HepG2 (cell line): ENCODE measurements around the gene POLR3E. TPM values are rescaled to one million over a fixed set of nuclear protein-coding genes. Genes with fewer than 3 reads are reported as not detected.

Experiments used
- ATF1 ChIP-seq: IDR thresholded peaks from 2 replicates; pipeline ENCODE4 v1.6.1; 2016; ENCODE audit warnings: mild to moderate bottlenecking, control low read depth
- BORCS8-MEF2B ChIP-seq: sonication (generic); formaldehyde crosslinking; IDR thresholded peaks from 2 replicates; pipeline ENCODE4 v1.8.0; 2022; ENCODE audit warnings: mild to moderate bottlenecking, missing genetic modification reagents
- CERS6 ChIP-seq: sonication (generic); formaldehyde crosslinking; IDR thresholded peaks from 2 replicates; pipeline ENCODE4 v1.5.0; 2020; ENCODE audit warnings: missing genetic modification reagents
- CTCF ChIP-seq: sonication (generic); formaldehyde crosslinking; IDR thresholded peaks from 2 replicates; pipeline ENCODE4 v1.5.0; 2020; ENCODE audit warnings: mild to moderate bottlenecking, missing genetic modification reagents, moderate library complexity
- ELF3 ChIP-seq: IDR thresholded peaks from 2 replicates; pipeline ENCODE4 v1.6.1; 2016; ENCODE audit warnings: missing genetic modification reagents, missing compliant biosample characterization
- ELK4 ChIP-seq: sonication (generic); formaldehyde crosslinking; IDR thresholded peaks from 2 replicates; pipeline ENCODE4 v1.9.0; 2021; ENCODE audit warnings: missing genetic modification reagents, borderline replicate concordance
- FOXM1 ChIP-seq: sonication (generic); formaldehyde crosslinking; IDR thresholded peaks from 2 replicates; pipeline ENCODE4 v1.5.0; 2020; ENCODE audit warnings: missing genetic modification reagents
- ISL2 ChIP-seq: sonication (generic); formaldehyde crosslinking; IDR thresholded peaks from 2 replicates; pipeline ENCODE4 v1.5.0; 2020; ENCODE audit warnings: missing genetic modification reagents
- KDM4B ChIP-seq: sonication (generic); formaldehyde crosslinking; IDR thresholded peaks from 2 replicates; pipeline ENCODE4 v1.4.0; 2020; ENCODE audit warnings: missing genetic modification reagents
- KMT2A ChIP-seq: sonication (generic); formaldehyde crosslinking; IDR thresholded peaks from 2 replicates; pipeline ENCODE4 v1.4.0; 2020; ENCODE audit warnings: missing genetic modification reagents
- NFKB2 ChIP-seq: sonication (generic); formaldehyde crosslinking; IDR thresholded peaks from 2 replicates; pipeline ENCODE4 v1.4.0; 2020; ENCODE audit warnings: missing genetic modification reagents, borderline replicate concordance
- PHF21A ChIP-seq: sonication (generic); formaldehyde crosslinking; IDR thresholded peaks from 2 replicates; pipeline ENCODE4 v1.5.0; 2020; ENCODE audit warnings: mild to moderate bottlenecking, missing genetic modification reagents
- SAP130 ChIP-seq: IDR thresholded peaks from 2 replicates; pipeline ENCODE4 v1.6.1; 2016; ENCODE audit warnings: low read depth
- SP2 ChIP-seq: sonication (generic); formaldehyde crosslinking; IDR thresholded peaks from 2 replicates; pipeline ENCODE4 v1.5.1; 2020; ENCODE audit warnings: mild to moderate bottlenecking, missing genetic modification reagents
- YEATS4 ChIP-seq: sonication (generic); formaldehyde crosslinking; IDR thresholded peaks from 2 replicates; pipeline ENCODE4 v1.4.0; 2020; ENCODE audit warnings: missing genetic modification reagents, borderline replicate concordance
- ZNF234 ChIP-seq: sonication (generic); formaldehyde crosslinking; conservative IDR thresholded peaks from 2 replicates; pipeline ENCODE4 v1.5.1; 2020; ENCODE audit warnings: mild to moderate bottlenecking, missing genetic modification reagents
- ZNF264 ChIP-seq: sonication (generic); formaldehyde crosslinking; IDR thresholded peaks from 2 replicates; pipeline ENCODE4 v1.4.0; 2020; ENCODE audit warnings: missing genetic modification reagents
- ZNF317 ChIP-seq: sonication (generic); formaldehyde crosslinking; IDR thresholded peaks from 2 replicates; pipeline ENCODE4 v1.5.0; 2020; ENCODE audit warnings: mild to moderate bottlenecking, missing genetic modification reagents
- ZNF367 ChIP-seq: sonication (generic); formaldehyde crosslinking; IDR thresholded peaks from 2 replicates; pipeline ENCODE4 v1.4.0; 2020; ENCODE audit warnings: missing genetic modification reagents, borderline replicate concordance
- ZNF451 ChIP-seq: sonication (generic); formaldehyde crosslinking; IDR thresholded peaks from 2 replicates; pipeline ENCODE4 v1.5.0; 2020; ENCODE audit warnings: mild to moderate bottlenecking, missing genetic modification reagents
- ZNF569 ChIP-seq: sonication (generic); formaldehyde crosslinking; IDR thresholded peaks from 2 replicates; pipeline ENCODE4 v1.5.0; 2020; ENCODE audit warnings: mild to moderate bottlenecking, missing genetic modification reagents, moderate library complexity, borderline replicate concordance
- ZNF607 ChIP-seq: sonication (generic); formaldehyde crosslinking; IDR thresholded peaks from 2 replicates; pipeline ENCODE4 v1.5.1; 2020; ENCODE audit warnings: missing genetic modification reagents, mild to moderate bottlenecking, borderline replicate concordance
- ZNF777 ChIP-seq: sonication (generic); formaldehyde crosslinking; IDR thresholded peaks from 2 replicates; pipeline ENCODE4 v1.4.0; 2020; ENCODE audit warnings: missing genetic modification reagents
- ZNF878 ChIP-seq: sonication (generic); formaldehyde crosslinking; IDR thresholded peaks from 2 replicates; pipeline ENCODE4 v1.8.1; 2023; ENCODE audit warnings: mild to moderate bottlenecking, missing genetic modification reagents, moderate library complexity
- ZSCAN29 ChIP-seq: sonication (generic); formaldehyde crosslinking; conservative IDR thresholded peaks from 2 replicates; pipeline ENCODE4 v1.4.0; 2020; ENCODE audit warnings: mild to moderate bottlenecking, missing genetic modification reagents
- ZSCAN5A ChIP-seq: sonication (generic); formaldehyde crosslinking; IDR thresholded peaks from 2 replicates; pipeline ENCODE4 v1.8.0; 2022; ENCODE audit warnings: mild to moderate bottlenecking, missing genetic modification reagents, borderline replicate concordance
- polyA plus RNA-seq, 8 experiments: library from polyadenylated mRNA; depleted of rRNA in 3 of 8; stranded (reverse) in 7 of 8; unstranded in 1 of 8; fragments of >200 nt; fragmentation: Illumina TruSeq in 4 of 8; extraction: Trizol in 4 of 8; gene quantifications; 2 replicates each; pipeline versions ENCODE4 v1.2.1 to v1.2.3, GENCODE V29; 2011 to 2016; ENCODE audit warnings: low read depth in 4 of 8, missing spikeins in 1 of 8, mixed read lengths in 1 of 8; ENCODE audit not compliant: insufficient read depth in 1 of 8
- total RNA-seq, 5 experiments: library from RNA; depleted of rRNA; stranded (reverse); fragments of >200 nt; fragmentation: Illumina TruSeq; extraction: Trizol; gene quantifications; 2 replicates each; pipeline ENCODE4 v1.2.3, GENCODE V29; 2016; ENCODE audit warnings: low read depth in 1 of 5

The POLR3E gene
- total and polyA plus RNA-seq, 2 of the 13 experiments (the other 11 are each of a cell fraction or from before 2014, with no cell fraction given) = 135 to 262 TPM

- TF ChIP-seq ZNF264 (CRISPR knock-in tag) (peak; percentile 52; the same call in 1 of the 2 replicates), FOXM1 (peak; percentile 78; the same call in 1 of the 2 replicates), ZNF607 (CRISPR knock-in tag) (peak; percentile 30; the same call in 1 of the 2 replicates), NFKB2 (peak; percentile 64; the same call in 1 of the 2 replicates), ZNF777 (peak; percentile 81), ZSCAN5A (no peak), ATF1 (CRISPR knock-in tag) (peak; percentile 66), SP2 (CRISPR knock-in tag) (peak; percentile 99), ELK4 (CRISPR knock-in tag) (0 out of 2 replicates have a peak, but pooled peaks have one; percentile 53), ZSCAN29 (CRISPR knock-in tag) (peak; percentile 87; the same call in 1 of the 2 replicates), ZNF878 (peak; percentile 52), KDM4B (CRISPR knock-in tag) (peak; percentile 37), ZNF234 (CRISPR knock-in tag) (no peak), ZNF367 (no peak; the same call in 1 of the 2 replicates), BORCS8-MEF2B (CRISPR knock-in tag) (peak; percentile 82; the same call in 1 of the 2 replicates), KMT2A (CRISPR knock-in tag) (peak; percentile 55; the same call in 1 of the 2 replicates), CERS6 (CRISPR knock-in tag) (peak; percentile 57; the same call in 1 of the 2 replicates), ZNF451 (CRISPR knock-in tag) (0 out of 2 replicates have a peak, but pooled peaks have one; percentile 85), ISL2 (peak; percentile 73; the same call in 1 of the 2 replicates), SAP130 (CRISPR knock-in tag) (peak; percentile 94), CTCF (peak; percentile 8; the same call in 1 of the 2 replicates), YEATS4 (CRISPR knock-in tag) (peak; percentile 97), ZNF569 (no peak), ZNF317 (CRISPR knock-in tag) (peak; percentile 87), ELF3 (CRISPR knock-in tag) (peak; percentile 53; the same call in 1 of the 2 replicates), PHF21A (CRISPR knock-in tag) (peak; percentile 91)
Observed at GRCh38 chr16:22374311-22375116, 77.3 kb downstream of the POLR3E start, which contains the start of gene CDR2 (continued).
